ENCODE data around the gene ABCA1.

GRCh38 chr9:104892701-104893100 lies 35.3 kb downstream of the ABCA1 start:
- TF ChIP-seq CTCF (IDR thresholded peaks at IDR 0.05; ENCODE audit: low read depth, low read length), result no peak
- TF ChIP-seq MYC (IDR thresholded peaks at IDR 0.05; ENCODE audit: low read depth, low read length), result no peak

All from NB4 (cell line).